CD4-positive, alpha-beta T cell treated with Interleukin-15 for 4 hours (primary cell): ENCODE results near the gene RARB.

ENCODE experiments used
- DNase-seq: peaks from one replicate; pipeline ENCODE4 v3.0.0-alpha.2; 2020; ENCODE audit warnings: low spot score

RARB gene

DNA sequence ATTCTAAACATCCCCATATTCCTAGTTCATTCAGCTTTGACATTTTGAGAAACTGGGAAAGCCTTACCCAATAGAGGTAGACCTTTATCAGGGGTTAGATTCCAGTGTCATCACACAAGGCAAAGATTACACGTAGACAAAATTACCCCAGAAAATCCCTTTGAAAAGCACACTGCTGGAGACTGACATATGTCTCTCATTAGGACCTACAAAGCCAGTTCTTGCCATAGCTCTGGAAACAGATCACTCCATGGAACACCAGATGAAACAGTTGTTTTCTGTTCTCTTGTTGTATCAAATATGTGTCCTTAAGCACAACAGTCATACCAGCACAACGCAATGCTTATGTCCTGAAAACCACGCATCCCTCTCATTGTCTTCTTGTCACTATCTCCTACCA is 44.7 kb downstream of the RARB start:
- DNase-seq, result no peak

DNA sequence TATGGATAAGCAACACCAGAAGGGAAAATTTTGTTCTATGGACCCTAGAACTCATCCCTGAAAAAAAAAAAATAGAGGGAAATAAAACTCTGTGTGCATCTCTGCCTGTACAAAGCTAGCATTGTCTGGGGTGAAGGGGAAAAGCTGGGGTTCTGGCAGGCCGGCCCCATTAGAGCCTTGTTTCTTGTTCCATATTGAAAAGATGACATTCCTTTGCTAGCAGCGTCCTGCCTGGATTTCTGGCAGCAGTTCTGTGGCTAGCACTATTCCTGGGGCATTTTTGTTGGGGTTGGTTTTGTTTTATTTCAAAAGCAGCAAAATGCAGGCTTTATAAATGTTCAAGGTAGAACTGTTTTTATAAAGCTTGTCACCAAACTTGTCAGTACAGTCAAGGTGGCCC is 45.2 kb downstream of the RARB start:
- no peak for DNase-seq

DNA sequence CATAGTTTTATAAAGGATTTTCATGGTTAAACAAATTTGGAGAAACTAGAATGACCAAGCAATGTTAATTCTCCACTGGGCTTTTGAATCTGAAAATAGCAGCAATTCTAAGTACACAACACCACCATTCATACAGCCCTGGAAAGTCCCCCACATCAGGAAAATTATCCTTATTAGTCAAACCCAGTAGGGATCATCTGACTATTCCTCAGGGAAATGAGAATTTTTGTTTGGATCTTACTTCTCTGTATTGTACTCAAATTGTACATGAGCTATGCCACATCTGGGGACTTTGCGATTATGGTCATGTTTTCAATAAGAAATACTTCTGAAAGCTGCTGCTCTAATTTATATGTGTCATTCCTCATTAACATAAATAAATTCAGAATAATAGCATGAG is 46.0 kb downstream of the RARB start:
- DNase-seq, result no peak

DNA sequence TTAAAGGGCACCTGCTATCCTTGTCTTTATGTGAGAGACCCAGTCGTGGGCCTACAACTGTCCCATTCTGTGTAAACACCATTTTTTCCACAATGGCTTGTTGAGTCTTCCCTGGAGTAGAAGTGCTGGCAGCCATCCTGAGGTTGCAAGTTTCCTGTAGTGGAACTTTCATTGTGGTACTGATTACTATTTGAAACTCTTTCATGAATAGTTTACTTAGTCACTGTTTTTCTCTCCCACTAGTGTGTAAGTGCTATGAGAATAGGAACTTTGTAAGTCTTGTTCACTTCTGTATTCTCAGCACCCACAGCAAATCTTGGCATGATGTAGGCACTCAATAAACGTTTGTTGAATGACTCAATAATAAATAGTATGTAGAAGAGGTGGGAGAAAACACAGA is 48.6 kb downstream of the RARB start:
- no peak for DNase-seq

DNA sequence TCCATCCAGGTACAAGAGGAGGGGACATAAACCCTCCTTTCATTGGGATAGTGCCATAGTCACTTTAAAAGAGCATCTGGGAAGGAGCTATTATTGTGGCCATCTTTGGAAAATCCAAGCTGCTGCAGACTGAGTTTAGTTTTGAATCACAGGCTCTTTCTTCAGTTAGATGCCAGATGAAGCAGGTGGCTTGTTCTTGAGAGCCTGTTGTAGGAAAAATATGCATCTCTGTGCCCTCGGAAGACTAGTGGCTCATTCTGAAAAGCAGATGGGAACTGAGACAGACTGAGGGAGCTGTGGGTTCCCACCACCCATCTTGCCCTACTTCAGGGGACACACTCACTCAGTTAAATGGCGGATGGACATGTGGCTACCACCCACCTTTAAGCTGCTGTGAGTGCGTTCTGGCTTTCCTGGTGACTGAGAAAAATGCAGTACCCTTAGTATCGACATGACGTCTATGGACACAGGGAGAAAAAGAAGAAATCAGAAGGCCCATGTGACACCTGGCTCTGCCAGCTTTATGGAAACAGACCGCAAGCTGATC is 50.2 kb downstream of the RARB start:
- no peak for DNase-seq

DNA sequence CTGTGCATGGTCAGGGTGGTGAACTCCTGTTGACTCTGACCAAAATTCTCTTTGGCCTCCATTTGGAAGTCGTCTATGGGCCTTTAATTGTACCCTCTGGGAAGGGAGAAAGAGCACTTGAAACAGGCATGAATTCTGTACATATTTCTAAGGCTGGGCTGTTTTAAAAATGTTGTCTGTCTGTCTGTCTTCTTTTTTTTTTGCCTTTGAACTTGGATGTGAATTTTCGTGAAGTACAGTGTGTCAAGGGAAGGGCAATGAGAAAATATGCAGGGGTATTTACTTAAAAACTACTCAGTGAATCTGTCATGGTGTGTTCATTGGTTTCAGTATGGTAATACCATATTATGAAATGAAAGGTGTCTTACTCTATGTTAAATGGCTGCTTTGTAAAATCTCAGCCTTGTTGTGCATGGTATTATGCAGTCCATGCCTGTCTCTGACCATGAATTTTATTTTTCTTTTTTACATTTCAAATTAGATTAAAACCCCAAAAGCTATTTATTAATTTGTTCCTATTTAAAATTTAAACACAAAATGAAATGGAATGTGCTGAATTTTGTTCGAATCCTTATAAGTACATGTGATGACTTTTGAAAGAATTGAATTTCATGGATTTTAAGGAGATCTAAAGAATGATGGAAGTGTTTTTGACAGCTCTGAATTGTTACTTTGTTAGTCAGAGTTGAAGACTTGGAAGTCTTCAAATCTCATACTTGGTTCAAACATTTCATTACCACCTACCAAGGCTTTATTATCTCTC is 51.1 kb downstream of the RARB start:
- no peak for DNase-seq

DNA sequence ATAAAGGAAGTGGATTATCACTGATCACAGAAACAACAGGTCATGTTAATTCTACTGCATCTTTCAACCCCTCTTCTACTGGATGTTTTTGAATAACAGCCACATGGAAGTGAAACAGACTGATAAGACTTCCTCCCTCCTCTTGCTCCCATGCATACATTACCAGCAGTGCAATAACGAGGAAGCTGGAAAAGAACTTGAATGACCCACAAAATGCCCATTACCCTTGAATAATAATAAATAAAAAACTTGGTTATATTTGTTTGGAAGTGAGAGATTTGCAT is 51.6 kb downstream of the RARB start:
- DNase-seq, result no peak

DNA sequence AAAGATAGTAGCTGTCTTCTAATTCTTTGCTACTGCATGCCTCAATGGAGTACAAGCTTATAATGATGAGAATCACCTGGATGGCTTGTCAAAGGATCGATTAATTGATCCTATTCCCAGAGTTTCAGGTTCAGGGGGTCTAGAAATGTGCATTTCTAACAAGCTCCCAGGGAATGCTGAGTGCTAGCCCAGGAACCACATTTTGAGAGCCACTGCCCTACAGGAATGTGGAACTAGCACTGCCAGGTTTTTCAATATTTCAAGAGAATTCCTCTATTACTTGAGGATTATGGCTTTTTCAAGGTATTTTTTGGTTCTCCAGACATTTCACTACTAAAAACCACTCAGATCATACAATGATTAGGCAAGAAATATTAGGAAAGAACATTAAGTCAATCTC is 52.7 kb downstream of the RARB start:
- no peak for DNase-seq

DNA sequence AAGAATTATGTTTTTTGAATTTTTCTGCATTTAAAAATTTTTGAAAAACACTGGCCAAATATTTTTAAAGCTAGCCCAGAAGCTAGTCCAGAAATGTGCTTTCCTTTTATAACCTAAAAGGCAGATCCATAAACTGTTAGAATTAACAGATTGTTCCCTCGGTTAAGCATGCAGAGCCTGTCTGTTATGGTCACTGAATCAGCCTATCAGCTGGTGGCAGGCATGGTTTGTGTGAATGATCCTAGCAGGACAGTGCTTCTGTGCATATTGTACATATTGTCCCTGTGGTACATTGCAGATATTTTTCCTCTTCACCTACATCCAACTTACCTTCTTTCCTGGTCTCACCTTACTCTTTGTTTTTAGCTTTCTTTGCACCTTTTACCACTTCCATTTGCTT is 53.3 kb downstream of the RARB start:
- DNase-seq, result no peak

DNA sequence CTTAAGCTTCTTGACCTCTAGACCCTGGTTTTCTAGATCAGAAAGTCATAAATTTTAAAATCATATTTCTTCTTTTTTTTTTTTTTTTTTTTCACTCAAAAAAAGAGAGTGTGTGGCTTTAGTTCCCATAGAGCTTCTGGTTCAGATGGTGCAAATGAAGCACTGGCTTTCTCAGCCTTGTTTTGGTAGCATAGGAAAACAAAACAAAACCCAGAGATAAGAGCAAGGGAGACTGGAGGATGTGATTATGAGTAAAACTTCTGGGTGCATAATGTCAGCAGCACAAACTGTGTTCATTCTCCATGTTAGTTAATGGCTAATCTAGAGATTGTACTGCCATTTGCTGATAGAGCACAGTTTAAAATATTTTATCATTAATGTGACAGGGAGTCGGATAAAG is 55.4 kb downstream of the RARB start:
- no peak for DNase-seq

DNA sequence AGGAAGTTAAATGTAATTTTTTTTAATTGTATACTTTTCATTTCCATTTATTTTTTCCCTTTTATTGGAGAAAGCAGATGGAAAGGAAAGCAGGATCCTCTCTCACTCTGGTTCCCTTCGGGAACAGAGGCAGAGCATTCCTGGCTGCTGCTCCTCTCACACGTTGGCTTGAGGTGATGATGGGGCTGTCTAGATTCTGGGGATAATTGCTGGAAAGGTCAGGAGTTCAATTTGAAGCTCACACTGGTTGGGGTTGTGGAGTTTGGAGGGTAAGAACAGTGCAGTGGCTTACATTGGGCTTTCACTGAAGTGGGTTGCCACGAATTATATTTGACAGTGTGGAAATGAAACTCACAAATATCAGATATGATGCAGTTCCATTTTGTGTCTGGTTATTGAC is 57.6 kb downstream of the RARB start:
- no peak for DNase-seq

DNA sequence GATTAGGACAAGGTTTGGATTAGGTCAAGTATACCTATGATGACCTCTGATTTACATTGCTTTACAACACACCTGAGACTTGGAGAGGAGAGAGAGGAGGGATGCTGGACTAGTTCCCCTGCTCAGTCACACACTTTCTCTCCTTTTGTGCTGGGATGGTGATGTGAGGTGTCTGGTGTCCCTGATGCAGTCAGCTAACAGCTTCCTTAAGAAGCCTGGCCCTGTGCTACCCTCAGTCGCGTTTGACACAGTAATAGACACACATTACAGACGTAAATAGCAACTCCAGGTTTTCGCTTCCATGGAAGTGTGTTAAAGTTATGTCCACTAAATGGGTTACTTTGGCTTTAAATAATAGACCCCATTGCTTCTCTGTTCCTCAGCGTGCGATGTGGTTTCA is 58.9 kb downstream of the RARB start:
- no peak for DNase-seq

DNA sequence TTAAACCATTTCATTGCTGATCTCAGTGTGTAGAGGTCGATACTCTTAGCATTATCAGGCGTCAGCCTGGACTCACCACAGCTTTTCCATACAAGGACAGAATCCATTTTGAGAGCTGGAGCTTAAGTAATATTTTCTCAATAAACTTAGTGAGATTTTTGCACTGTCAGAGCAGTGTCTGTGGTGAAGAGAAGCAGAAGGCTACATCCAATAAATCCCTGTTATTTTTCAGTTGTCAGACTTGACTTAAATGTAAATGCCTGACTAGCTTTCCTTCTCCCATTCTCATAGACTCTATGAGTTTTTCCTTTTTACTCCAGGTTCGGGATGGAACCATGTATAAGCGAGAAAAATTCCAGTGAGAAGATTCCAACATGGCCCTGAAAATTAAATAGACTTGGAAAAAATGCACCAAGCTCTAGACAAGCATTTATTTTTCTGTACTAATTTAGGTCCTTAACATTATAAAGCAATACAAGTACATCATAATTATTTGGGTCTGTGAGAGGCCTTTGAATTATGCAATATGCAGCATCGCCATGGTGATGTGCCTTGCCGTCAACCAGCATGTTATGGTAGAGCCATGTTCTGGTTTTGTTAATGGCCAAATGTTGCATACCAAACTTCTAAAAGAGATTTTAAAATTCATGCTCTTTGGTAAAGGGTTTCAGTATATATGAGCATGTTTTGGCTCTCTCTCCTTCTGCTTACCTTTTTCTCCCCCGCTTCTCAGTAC is 62.0 kb downstream of the RARB start:
- DNase-seq, result no peak

DNA sequence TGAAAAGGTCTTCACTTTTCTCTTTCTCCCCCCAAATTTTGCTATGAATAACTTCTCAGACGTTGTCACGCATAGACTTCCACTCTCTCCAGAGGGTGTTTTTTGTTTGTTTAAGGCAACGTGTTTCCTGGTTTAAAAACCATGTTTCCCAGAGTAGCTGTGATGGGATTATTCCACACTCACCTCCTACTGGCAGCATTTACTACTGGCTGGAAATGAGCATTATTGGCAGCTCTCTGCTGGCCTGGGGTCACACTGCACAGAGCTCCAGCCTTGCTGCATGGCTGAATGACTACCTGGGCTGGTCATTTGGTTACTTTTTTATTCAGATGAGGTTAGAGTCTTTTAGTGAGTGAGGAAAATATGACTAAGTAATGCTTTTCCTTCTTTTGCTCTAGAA is 65.2 kb downstream of the RARB start:
- no peak for DNase-seq

DNA sequence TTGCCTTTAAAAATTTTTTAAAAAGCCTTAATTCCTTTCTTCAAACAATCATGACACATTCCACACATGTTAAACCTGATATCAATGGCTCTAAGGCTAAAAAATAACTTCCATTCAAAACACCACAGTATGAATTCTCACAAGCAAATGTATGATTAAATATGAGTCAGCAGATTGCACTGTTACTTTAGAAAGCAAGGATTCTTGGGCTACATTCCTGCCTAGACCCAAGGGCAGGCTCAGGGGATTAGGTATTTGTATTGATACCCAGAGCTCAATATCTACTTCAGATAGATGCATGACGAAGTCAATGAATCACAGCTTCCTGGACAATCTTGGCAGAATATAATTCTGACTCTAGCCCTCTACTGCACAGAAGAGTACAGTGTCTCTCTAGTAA is 65.7 kb downstream of the RARB start:
- no peak for DNase-seq

DNA sequence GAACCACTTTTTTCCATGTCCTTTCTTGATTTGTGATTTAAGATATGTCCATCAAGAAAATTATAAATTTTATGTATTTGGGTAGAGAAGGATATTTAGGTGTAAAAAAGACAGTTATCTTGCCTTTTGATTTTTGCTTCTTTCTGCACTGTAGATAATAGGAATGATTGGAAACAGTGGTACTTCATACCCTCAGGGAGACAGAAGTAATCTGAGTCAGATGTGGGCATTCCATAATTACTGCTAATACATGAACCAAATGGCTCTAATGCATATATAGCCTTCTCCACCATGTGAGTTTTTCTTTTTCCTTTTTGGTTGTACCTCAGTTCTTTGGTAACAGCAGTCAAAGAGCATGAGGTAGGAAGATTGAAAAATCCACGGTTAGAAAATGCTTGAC is 67.2 kb downstream of the RARB start:
- DNase-seq, result no peak

DNA sequence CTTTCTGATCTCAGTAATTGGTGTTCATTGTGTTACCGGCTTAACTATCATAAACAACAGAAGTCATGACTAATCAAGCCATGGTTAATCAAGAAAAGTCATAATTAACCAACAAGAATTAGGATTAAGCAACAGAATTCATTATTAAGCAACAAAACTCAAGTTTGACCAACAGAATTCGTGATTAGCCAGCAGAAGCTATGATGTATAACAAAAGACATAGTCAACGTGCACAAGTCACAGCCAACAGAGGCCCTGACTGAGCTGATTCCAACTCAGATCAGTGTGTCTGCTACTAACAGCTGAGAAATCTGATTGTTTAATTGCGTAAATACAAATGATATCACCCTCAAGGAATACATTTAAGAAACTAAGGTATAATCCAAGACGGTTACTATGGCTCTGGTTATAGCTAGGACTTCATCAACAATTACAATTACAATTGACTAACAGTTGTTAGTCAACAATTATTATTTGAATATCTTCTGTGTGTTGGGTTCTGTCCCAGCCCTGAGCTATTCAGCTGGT is 67.7 kb downstream of the RARB start:
- no peak for DNase-seq

DNA sequence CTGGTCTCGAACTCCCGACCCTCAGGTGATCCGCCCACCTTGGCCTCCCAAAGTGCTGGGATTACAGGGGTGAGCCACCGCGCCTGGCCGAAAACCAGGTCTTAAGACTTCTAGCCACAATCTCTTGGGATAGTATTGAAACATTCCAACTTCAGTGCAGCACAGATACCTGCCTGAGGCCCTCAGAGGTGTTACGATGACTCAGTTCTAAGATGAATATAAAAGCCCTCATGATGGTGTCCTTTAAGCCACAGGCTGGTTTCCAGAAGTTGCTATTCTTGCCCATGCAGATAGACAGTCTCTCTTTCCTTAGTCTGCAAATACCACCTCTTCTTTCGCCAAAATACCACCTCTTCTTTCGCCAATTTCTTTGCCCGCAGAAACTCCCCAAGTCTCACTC is 69.0 kb downstream of the RARB start:
- no peak for DNase-seq

DNA sequence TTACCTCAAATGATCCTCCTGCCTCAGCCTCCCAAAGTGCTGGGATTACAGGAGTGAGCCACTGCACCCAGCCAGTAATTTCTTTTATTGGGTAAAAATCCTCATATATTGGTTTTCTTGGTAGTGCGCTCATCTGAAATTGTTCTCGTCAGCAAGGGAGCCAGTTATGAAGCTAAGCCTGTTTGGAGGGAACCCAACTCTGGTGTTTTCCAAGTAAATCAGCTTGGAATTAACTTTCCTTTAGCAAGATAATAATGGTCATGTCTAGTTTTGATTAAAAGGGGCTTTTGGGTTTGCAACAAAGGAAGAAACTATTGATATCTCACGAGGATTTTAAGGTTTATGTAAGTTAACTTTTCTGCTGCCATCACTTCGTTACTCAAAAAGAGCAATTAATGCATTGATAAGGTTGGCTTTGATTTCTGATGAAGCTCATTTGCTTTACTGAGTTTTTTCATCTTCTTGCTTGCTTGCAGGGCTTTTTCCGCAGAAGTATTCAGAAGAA is 72.7 kb downstream of the RARB start:
- DNase-seq, result no peak

DNA sequence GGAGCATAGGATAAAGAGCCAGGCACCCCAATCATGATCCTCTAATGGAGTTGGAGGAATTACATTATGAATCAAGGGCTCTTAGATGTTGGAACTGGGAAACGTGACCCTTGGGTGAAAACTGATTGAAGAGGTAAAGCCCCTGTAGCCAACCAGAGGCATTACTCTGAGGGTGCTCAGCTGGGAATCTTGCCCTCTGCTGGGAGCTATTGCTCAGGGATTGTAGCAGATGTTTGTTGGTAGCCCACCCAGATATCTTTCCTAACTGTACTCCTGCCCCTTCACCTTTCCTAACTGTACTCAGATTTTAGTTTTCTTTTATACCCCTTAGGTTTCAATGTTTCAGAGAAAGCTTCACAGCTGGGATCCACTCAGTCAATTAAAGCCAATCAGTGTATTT is 74.2 kb downstream of the RARB start:
- DNase-seq, result no peak

DNA sequence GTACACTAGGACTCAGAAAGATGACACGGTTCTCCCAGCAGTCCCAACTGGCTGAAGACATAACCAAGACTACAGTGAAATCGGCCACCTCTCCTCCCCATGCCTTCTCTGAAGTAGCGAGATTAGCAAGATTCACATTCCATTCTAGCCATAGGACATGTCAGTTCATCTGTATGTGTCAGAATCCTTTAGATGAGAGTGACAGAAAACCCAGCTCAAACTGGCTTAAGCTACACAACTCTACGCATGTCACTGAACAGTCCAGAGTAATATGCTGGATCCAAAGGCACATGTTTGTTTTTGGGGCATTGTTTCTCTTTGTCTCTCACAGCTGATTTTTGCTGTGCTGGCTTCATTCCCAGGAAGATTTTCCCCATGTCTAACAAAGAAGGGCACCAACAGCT is 75.8 kb downstream of the RARB start:
- DNase-seq, result no peak

DNA sequence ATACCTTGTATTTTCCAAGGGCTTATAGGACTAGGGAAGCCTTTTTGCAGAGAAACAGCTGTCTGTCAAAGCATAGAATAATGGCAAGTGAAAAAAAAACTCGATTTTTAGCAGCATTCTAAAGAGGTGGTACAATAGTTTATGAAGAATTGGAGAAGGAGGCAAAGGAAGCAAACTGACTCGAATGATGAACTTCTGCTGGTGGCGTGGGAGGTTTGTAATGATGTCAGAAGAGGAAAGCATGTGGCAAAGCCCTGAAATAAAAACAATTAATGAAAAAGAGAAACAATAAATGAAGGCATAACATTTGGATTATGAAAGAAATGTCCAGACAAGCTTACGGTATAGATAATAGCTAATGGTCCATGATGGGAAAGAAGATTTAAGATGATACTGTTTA is 77.5 kb downstream of the RARB start:
- DNase-seq, result no peak

DNA sequence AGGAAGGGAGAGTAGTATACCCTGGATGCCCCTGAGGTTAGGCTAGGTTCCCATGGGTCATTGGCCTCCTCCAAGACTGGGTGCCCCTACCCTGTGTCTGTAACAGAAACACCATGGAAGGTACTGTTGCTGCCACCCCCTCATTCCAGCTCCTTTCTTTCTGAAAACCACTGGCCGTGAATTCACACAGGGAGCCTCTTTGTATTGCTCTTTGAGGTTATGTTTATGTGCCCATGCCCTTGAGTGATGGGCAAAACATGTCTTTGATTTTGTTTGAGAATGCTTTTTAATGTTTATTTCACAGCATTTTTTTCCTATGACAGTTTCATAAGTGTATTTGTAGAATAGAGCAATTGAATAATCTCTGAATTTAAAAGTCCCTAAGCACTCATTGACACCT is 79.7 kb downstream of the RARB start:
- no peak for DNase-seq

DNA sequence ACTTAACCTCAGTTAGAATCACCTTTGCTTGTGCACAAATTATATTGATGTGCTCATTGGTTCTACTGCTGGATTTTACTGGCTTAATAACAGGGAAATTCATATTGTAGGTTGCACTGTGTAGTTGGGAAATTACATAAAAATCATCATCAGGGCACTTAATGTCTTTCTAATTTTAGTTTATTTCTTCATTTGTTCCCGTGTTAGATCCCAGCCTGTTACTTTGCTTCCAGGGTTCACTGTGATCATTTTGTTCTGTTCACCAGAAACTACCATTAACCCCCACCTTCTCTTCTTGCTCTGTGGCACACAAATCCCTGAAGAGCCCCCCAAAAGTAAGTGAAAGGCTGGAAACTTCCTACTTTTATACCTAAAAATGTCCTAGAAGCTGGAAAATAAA is 80.4 kb downstream of the RARB start:
- no peak for DNase-seq
